BE2C (cell line): ENCODE measurements around the gene C22orf15.

ENCODE experiments used
- DNase-seq: peaks from one replicate; pipeline ENCODE4 v3.0.0-alpha.2; 2020
- H3K27me3 ChIP-seq: fragments of 250-450 bp; sonication (Bioruptor Pico); 2 replicates; pipeline ENCODE4 v1.5.1; 2020; ENCODE audit warnings: mild to moderate bottlenecking
- H3K36me3 ChIP-seq: fragments of 250-450 bp; sonication (Bioruptor Pico); 2 replicates; pipeline ENCODE4 v1.5.1; 2020; ENCODE audit warnings: mild to moderate bottlenecking
- H3K4me1 ChIP-seq: fragments of 250-450 bp; sonication (Bioruptor Pico); 2 replicates; pipeline ENCODE4 v1.5.1; 2020
- H3K4me3 ChIP-seq: 2 replicates; pipeline ENCODE4 v1.5.1; 2011; ENCODE audit warnings: low read depth, low read length
- H3K9me3 ChIP-seq: fragments of 250-450 bp; sonication (Bioruptor Pico); 2 replicates; pipeline ENCODE4 v1.5.1; 2020
- TF ChIP-seq, protein P1 (sequence below): IDR thresholded peaks from 2 replicates; pipeline ENCODE4 v1.5.1; 2012; ENCODE audit warnings: mild to moderate bottlenecking, low read depth, low read length

C22orf15 gene

DNA sequence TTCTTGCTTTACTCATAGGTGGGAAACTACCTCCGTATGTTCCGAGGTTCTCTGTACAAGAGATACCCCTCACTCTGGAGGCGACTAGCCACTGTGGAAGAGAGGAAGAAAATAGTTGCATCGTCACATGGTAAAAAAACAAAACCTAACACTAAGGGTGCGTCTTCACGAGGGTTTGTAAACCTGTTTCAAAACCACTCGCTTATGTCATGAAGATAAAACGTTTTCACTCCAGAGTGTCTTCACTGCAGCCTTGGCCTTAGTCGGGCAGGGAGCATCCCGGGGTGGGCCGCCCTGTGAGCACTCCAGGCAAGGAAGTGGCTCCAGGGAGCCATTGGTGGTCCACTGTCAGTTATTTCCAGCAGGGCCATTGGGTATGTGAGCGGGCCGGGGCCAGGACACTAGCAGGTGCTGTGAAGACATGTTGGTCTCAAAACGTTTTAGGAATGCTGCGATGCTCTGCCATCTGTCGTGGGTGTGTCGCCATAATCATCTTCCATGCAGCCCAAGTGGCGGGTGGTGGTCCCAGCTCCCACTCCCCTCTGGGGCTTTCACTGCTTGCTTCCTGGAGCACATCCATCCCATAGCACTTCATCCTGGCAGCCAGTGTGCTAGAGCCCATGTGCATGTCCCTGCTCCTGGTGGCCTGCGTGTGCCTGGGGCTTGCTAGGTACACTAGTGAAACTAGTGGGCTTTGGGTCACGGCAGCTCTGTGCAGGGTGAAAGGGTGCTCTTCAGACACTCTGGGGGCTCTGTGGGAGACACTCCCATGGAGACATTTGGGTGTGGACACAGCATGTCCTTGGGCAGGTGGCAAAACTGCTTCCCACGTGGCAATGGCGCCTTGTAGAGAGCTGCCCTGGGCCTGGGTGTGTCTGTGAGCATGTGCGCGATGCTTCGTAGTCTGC, 29.2 kb downstream of the C22orf15 start:
- Histone ChIP-seq H3K36me3 (peaks cover 37% of the 10 kb centered on the region), H3K4me1 (peaks cover 11% of the 10 kb centered on the region)

DNA sequence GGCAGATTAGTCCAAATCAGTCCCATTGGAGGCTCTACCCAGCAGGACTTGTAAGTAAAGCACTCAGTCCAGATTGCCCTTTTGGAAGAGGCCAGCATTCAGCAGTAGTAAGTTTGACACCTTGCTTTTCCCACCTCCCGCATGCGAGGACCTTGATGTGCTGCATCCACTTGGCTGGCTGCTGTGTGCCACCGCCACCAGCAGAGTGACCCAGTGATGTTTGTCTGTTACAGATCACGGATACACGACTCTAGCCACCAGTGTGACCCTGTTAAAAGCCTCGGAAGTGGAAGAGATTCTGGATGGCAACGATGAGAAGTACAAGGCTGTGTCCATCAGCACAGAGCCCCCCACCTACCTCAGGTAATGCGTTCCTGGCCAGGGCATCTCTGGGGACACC, 30.5 kb downstream of the C22orf15 start:
- Histone ChIP-seq H3K4me1 (peaks cover 11% of the 10 kb centered on the region), H3K4me3 (no peak overlapping the region), H3K27me3 (no peaks in the 10 kb centered on the region), H3K36me3 (peaks cover 44% of the 10 kb centered on the region), H3K9me3 (no peaks in the 10 kb centered on the region)
- DNase-seq: no peak
- TF ChIP-seq, protein P1, sequence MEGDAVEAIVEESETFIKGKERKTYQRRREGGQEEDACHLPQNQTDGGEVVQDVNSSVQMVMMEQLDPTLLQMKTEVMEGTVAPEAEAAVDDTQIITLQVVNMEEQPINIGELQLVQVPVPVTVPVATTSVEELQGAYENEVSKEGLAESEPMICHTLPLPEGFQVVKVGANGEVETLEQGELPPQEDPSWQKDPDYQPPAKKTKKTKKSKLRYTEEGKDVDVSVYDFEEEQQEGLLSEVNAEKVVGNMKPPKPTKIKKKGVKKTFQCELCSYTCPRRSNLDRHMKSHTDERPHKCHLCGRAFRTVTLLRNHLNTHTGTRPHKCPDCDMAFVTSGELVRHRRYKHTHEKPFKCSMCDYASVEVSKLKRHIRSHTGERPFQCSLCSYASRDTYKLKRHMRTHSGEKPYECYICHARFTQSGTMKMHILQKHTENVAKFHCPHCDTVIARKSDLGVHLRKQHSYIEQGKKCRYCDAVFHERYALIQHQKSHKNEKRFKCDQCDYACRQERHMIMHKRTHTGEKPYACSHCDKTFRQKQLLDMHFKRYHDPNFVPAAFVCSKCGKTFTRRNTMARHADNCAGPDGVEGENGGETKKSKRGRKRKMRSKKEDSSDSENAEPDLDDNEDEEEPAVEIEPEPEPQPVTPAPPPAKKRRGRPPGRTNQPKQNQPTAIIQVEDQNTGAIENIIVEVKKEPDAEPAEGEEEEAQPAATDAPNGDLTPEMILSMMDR: 0 out of 2 replicates have a peak, but pooled peaks have one; percentile 13

More for the DNA sequence above, 29.2 kb downstream of the C22orf15 start:
- DNase-seq: no peak
- Histone ChIP-seq H3K4me3 (no peak overlapping the region), H3K27me3 (no peaks in the 10 kb centered on the region), H3K9me3 (no peaks in the 10 kb centered on the region)
- TF ChIP-seq, protein P1: no peak

- no peak for DNase-seq
- Histone ChIP-seq H3K4me3 (no peak overlapping the region), H3K27me3 (no peaks in the 10 kb centered on the region), H3K36me3 (peaks cover 65% of the 10 kb centered on the region), H3K4me1 (no peaks in the 10 kb centered on the region), H3K9me3 (no peaks in the 10 kb centered on the region)
- TF ChIP-seq, protein P1: no peak
These were observed 33.7 kb downstream of the C22orf15 start for GRCh38 chr22:23796461-23796860.

DNA sequence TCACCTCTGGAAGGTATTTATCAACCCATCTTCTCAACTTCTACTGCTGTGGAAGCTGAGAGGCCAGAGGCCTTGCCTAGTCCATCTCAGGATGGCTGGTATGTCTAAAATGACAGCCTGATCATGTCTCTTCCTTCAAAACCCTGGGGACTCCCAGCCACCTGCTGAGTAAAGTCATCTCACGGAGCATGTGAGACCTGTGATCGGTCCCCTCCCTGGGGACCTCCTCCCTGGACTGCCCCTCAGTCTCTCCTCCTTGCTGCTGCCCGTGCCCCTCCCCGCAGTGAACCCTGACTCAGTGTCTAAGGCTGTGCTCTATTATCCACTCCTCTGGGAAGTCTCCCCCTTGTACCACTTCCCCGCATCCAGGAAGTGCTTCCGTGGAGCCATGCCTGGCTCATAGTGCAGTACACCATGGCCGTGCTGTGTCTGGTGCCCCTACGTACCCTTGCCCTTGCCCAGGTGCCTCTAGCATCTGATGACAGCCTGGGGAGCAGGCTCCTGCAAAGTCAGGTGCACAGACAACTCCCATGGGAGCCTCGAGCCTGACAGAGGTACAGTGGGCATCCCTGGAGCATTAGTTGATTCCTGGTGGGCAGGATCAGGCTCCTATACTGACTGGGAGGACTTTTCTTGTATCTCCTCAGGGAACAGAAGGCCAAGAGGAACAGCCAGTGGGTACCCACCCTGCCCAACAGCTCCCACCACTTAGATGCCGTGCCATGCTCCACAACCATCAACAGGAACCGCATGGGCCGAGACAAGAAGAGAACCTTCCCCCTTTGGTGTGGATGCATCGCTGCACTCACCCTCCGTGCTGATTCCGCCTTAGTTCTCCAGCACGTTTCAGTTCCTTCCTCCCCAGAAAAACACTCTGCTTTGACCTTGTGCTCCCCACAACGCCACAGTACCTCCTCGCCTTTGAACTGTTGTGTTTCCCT, 37.8 kb downstream of the C22orf15 start:
- no peak for DNase-seq
- no peaks in the 10 kb centered on the region for H3K9me3 ChIP-seq
- H3K4me3 ChIP-seq: no peak overlapping the region
- H3K4me1 ChIP-seq: no peaks in the 10 kb centered on the region
- H3K36me3 ChIP-seq: peaks cover 77% of the 10 kb centered on the region
- TF ChIP-seq, protein P1: no peak
- no peaks in the 10 kb centered on the region for H3K27me3 ChIP-seq

DNA sequence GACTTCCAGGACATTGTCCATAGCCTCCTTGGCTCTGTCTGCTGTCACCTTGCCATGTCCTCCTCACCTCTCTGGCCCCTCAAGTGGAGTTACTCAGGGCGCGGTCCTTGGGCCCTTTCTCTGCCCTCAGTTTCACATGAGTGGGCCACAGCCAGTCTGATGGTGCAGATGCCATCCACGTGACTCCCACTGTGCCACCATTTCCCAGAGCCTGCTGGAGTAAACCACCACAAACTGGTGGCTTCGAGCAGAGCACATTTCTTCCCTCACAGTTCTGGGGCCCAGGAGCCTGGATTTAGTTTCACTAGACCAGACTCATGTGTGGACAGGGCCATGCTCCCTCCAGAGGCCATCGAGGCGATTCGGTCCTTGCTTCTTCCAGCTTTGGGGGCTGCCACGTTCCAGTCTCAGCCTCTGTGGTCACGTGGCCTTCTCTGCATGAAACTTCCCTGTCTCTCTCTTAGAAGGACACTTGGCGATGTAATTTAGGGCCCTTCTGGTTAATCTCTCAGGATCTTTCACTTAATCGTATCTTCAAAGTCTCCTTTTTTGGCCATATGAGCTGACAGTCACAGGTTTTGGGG, 38.5 kb downstream of the C22orf15 start:
- Histone ChIP-seq H3K36me3 (peaks cover 78% of the 10 kb centered on the region), H3K4me3 (no peak overlapping the region), H3K27me3 (no peaks in the 10 kb centered on the region), H3K9me3 (no peaks in the 10 kb centered on the region), H3K4me1 (no peaks in the 10 kb centered on the region)
- no peak for DNase-seq
- TF ChIP-seq, protein P1: no peak
